ENCODE measurements around the gene KDM4C.

- TF ChIP-seq MAZ (IDR thresholded peaks at IDR 0.05; ENCODE audit: borderline replicate concordance, low read depth, low read length) (no peak), CHD4 (IDR thresholded peaks at IDR 0.05; ENCODE audit: borderline replicate concordance) (no peak), ELK1 (IDR thresholded peaks at IDR 0.05; ENCODE audit: low read depth, low read length) (no peak), CTCF (IDR thresholded peaks at IDR 0.05) (no peak), POLR2A (IDR thresholded peaks at IDR 0.05; ENCODE audit: low read length) (no peak), EP300 (IDR thresholded peaks at IDR 0.05) (no peak), PBX3 (IDR thresholded peaks at IDR 0.05) (no peak), EHF (CRISPR knock-in tag; IDR thresholded peaks at IDR 0.05) (no peak), KDM1A (IDR thresholded peaks at IDR 0.05; ENCODE audit: low read depth) (no peak), REST (IDR thresholded peaks at IDR 0.05) (no peak), PHF8 (IDR thresholded peaks at IDR 0.05; ENCODE audit: borderline replicate concordance, low read depth) (no peak)
Measured at GRCh38 chr9:6941501-6941900, 183.7 kb downstream of the KDM4C start.

All from A549 (cell line).